Measurements from ENCODE around the gene KLK3.

DNA sequence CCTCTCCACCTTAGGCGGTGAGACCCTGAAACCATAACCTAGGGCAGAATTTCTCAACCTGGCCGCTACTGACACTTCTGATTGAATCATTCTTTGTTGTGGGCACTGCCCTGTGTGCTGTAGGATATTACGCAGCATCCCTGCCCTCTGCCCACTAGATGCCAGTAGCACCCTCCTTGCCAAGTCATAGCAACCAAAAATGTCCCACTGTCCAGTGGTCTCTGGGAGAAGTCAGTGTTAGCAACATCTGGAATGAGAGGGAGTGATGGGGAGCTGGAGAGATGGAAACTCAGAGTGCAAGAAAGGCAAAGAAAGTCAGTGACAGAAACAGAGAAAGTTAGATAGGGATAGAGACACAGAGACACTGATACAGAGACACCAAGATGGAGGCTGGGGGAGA lies 42.9 kb downstream of the KLK3 start:
- TF ChIP-seq PKNOX1 (IDR thresholded peaks at IDR 0.05), result no peak
- TF ChIP-seq BHLHE40 (IDR thresholded peaks at IDR 0.05; ENCODE audit: borderline replicate concordance), result no peak
- no peak for TF ChIP-seq TARDBP (IDR thresholded peaks at IDR 0.05)
- no peak for TF ChIP-seq ZNF384 (IDR thresholded peaks at IDR 0.05)
- no peak for TF ChIP-seq FOXM1 (IDR thresholded peaks at IDR 0.05; ENCODE audit: borderline replicate concordance)
- TF ChIP-seq ARNT (IDR thresholded peaks at IDR 0.05), result no peak
- TF ChIP-seq HDGF (IDR thresholded peaks at IDR 0.05; ENCODE audit: borderline replicate concordance), result no peak
- TF ChIP-seq FOXA1 (IDR thresholded peaks at IDR 0.05), result no peak
- no peak for TF ChIP-seq SUZ12 (IDR thresholded peaks at IDR 0.05)
- TF ChIP-seq FOXK2 (IDR thresholded peaks at IDR 0.05), result no peak
- no peak for TF ChIP-seq SP1 (IDR thresholded peaks at IDR 0.05)
